HG02610 (cell line): ENCODE data around the gene RNF41.
"Not testable (repeated sequence)": the region's sequence is repeated elsewhere in the genome, so short reads cannot be mapped to it uniquely, and the experiment has no call there.

ENCODE experiments used
- ATAC-seq: cut with Tn5 transposase; IDR thresholded peaks from one replicate; pipeline ENCODE4 v1.9.1; 2021; ENCODE audit warnings: mild to moderate bottlenecking, moderate library complexity; ENCODE audit not compliant: unreplicated experiment

The RNF41 gene

GRCh38 chr12:56213878-56214277, 7.8 kb downstream of the RNF41 start:
- ATAC-seq: no peak

DNA sequence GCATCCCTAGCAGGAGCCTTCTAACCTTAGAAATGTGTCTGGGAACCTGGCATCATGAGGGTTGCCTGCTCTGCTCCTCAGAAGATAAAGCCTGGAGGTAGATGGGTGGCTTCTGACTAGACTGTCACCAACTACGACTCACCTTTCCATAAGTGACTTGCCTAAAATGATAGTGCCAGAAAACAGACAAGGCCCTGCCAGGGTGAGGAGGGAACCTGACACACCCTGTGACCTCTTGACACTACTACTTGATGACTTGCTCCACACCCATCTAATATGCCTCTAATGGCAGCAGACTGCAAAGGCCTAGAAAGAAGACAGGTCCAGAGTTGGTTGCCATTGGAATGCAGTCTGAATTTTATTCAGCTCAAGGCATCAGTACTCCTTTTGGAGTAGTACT, 9.4 kb downstream of the RNF41 start:
- ATAC-seq: no peak

- no peak for ATAC-seq
Observed at GRCh38 chr12:56208006-56208405, 13.7 kb downstream of the RNF41 start.

- no peak for ATAC-seq
Observed at GRCh38 chr12:56206452-56207166, 15.1 kb downstream of the RNF41 start.

GRCh38 chr12:56205445-56205844, 16.3 kb downstream of the RNF41 start:
- no peak for ATAC-seq

DNA sequence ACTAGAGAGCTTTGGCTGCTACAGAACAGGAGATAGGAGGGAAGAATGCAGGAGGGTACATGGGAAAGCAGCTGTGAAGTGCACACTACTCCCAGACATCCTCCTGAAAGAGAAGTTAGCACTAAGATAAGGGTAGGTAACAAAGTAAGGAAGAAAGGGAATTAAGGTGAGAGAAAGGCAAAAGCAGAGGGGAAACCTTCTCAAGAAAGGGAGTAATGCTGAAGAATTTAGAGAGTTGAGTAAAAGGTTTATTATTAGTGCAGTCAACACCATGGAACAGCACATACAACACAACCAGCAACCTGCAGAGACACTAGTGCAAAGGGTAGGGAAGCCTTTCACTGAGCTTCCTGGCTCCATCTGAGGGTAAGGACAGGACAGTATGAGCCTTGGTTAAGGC, 17.4 kb downstream of the RNF41 start:
- ATAC-seq: no peak

DNA sequence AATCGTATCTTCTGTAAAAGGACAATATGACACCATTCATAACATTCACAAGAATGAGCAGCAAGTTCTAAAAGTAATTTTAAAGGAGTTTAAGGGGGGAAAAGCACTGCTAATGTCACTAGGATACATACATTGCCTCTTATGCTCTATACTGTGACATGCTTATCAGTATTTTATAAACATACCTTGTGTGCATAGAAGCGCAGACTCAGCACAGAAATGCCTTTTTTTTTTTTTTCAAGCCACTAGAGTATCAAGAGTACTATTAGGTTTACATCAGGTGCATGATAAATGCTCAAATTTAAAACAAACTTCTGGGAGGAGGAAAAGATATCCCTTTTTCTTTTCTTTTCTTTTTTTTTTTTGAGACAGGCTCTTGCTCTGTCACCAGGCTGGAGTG, 18.9 kb downstream of the RNF41 start:
- ATAC-seq: no peak

DNA sequence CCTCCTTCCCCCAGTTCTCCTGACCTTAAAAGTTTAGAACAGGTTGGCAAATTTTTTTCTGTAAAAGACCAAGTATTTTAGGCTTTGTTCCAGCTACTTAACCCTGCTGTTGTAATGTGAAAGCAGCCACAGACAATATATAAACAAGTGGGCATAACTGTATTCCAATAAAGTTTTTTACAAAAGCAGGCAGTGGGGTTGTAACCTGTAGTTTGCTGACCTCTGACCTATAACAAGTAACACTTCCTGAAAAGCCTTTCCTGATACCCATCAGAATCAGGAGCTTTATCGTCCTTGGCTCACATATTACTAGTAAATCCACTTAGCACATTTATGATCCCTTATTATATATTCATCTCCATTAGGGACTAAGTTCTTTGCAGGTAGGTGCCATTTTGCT, 19.4 kb downstream of the RNF41 start:
- ATAC-seq: no peak

- ATAC-seq: no peak
Observed at GRCh38 chr12:56198836-56199235, 22.9 kb downstream of the RNF41 start.

DNA sequence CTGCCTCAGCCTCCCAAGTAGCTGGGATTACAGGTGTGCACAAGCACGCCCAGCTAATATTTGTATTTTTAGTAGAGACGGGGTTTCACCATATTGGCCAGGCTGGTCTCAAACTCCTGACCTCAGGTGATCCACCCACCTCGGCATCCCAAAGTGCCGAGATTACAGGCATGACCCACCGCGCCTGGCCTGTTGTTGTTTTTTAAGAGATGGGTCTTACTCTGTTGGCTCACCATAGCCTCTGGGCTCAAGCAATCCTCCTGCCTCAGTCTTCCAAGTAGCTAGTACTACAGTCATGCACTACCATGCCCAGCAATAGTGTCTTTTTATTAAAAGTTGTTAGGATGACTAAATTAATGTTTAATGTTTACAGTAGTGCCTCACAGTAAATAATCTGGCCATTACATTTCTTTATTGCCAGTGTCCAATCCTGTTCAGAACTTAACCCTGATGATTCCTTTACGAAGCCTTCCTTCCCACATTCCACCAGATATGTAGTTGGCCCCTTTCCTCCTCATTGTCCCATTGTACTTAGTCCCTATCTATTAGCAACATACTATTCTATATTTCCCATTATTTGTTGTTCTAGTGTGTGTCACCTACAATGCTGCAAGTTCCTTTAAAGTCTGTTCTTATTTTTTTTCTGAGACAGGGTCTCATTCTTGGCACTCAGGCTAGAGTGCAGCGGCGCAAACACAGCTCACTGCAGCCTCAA, 23.6 kb downstream of the RNF41 start:
- ATAC-seq: no peak

DNA sequence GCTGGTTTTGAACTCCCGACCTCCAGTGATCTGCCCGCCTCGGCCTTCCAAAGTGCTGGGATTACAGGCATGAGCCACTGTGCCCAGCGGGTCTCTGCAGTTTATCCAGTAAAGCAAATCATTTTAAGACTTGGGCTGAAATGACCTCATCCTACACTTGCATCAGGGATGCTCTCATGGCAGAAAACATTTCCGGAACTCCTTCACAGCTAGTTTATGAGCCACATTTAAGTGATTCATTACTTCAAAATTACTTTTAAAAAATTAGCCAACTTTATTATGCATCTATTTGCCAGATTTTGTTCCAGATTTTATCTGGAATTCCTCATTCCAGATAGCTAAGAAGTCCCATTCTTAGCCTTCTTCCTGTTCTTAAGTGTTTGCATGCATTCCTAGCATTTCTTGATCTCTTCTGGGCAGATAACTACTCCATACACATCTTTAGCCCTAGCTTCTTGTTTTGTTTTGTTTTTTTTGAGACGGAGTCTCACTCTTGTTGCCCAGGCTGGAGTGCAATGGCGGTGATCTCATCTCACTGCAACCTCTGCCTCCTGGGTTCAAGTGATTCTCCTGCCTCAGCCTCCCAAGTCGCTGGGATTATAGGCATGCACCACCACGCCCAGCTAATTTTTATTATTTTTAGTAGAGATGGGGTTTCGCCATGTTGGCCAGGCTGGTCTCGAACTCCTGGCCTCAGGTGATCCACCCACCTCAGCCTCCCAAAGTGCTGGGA, 24.7 kb downstream of the RNF41 start:
- not testable (repeated sequence) for ATAC-seq

- no peak for ATAC-seq
Observed at GRCh38 chr12:56193025-56193578, 28.6 kb downstream of the RNF41 start.

DNA sequence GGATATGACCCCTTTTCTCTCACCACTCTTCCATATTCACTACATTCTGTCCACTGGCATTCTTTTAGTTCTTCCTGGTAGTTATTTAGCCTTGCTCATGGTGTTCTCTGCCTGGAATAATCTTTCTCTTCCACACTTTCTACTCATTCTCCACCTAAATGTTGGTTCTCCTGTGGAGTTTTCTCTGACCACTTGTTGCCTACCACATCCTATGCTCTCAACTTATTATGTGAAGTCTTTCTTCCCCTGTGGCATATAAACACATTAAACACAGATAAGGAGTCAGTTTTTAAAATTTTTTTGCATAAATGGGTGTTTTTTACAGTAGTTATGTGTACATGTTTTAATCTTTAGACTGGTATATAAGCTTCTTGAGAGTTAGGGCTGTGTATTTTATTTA, 29.1 kb downstream of the RNF41 start:
- ATAC-seq: no peak

GRCh38 chr12:56190695-56191155, 31.0 kb downstream of the RNF41 start:
- ATAC-seq: no peak

DNA sequence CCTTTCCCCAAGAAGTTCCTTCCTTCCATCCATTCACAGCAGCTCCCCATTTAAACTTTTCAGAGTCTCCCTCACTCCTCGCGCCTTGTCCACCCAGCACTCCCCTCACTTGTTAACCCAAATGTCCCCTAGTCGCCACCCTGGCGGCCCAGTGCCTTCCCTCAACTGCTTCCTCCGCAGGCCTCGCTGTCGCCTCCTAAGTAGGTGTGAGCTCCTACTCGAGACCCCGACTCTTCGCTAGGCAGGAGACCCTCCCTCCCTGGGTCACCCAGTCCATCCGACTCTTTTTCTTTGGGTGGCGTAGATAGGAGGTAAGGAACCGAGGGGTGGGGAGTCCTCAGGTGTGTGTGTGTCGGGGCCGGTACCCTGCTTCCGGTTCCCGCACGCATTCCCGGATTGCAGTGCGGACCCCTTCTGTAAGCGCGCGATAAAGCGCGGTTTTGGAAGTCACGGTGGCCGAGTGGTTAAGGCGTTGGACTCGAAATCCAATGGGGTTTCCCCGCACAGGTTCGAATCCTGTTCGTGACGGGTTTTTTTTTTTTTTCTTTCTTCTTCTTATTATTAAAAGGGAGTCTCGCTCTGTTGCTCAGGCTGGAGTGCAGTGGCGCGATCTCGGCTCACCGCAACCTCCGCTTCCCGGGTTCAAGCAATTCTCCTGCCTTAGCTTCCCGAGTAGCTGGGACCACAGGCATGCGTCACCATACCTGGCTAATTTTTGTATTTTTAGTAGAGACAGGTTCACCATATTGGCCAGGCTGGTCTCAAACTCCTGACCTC, 31.6 kb downstream of the RNF41 start:
- ATAC-seq: peak; percentile 37

DNA sequence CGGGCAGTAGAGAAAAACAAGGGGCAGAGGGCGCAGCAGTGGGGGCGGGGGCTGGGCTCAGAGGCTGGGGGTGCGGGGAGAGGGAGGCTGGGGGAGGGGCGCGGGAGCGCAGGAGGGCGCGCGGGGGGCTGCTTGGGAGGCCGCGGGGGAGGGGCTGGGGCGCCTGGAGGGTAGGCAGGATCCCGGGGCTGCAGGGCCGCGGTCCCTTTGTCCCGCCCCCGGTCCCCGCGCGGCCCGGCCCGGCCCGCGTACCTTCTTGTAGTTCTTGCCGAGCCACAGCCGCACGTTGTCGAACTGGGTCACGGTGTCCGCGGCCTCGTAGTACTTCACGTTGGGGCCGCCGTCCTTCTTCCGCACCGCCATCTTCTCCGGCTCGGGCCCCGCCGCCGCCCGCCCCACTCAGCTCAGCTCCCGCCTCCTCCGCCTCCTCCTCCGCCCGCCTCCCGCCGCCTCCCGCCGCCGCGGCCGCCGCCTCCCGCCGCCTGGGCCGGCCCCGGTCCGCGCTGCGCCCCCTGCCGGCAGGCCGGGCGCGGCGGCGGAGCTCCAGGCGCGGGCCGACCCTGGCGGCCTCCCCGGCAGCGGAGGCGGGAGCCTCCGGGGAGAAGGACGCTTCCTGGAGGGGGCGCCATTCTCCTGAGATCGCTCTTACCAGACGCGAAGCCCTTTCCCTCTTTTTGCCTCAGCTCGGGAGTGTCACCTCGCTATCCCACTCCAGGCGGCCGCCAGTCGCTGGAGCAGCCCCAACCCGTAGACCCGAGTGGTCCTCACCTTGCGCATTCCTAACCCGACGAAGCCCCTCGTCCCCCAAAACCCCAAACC, 32.4 kb downstream of the RNF41 start, which contains the start of gene SMARCC2:
Gene SMARCC2, minus strand, starts transcription at position 385 of the 819 bp plus-strand sequence. Its CDS starts 22 bp downstream, at position 363.
- ATAC-seq: peak; percentile 69

DNA sequence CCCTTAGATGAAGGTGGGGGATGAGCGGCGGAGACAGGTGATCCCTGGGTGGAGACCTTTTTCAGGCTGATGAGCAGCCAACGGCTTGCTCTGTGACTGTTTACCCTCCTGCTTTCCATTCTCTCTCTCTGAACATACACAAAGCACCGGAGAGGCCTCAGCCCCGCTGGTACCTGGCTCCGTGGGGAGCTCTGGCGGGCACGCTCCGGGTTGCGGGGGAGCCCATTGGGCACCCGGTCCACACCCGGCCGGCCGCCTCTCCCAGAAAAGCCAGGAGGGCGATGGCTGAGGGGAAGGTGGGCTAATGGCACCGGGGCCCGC, 33.0 kb downstream of the RNF41 start:
- ATAC-seq: no peak

DNA sequence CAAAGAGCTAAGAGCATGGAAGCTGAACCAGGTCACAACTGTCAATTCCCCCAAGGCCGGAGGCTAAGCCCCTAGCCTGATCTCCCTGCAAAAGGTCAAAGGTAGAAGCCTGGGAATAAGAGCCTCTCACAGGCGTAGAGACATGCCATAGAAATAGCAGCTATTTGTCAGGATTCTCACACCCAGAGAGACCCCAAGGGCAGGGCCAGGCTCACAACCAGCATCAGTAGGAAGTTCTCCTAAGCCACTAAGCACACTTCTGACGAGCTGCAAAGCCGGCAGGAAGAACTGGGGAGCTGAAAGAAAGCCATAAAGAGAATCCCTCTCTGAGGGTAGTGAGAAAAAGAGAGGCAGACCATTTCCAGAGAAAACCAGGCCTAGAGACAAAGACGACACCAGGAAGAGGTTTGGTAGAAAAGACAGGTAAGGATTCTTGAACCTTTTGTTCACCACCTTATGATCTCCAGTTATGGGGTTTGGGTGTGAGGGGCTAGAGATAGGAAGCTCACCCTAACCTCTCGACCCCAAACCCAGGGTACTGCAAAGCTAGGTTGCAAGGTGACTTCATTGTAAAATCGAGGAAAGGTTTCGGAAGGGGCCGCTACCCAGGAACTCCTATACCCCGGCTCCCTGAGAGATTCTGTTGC, 33.5 kb downstream of the RNF41 start:
- no peak for ATAC-seq

GRCh38 chr12:56186957-56187356, 34.8 kb downstream of the RNF41 start:
- no peak for ATAC-seq
